D721Med (cell line): Measurements from ENCODE around the gene DDX54.

ENCODE experiments used
- DNase-seq: peaks from one replicate; pipeline ENCODE4 v3.0.0; 2011; ENCODE audit warnings: low spot score; ENCODE audit not compliant: insufficient read length
- FAIRE-seq: peaks from 2 replicates; lab custom pipeline; 2011; peaks lifted over from hg19 to GRCh38; lab: Jason Lieb, UNC
- CTCF ChIP-seq: IDR thresholded peaks from 2 replicates; pipeline ENCODE4 v1.5.1; 2012; ENCODE audit warnings: mild to moderate bottlenecking, control low read depth; ENCODE audit not compliant: insufficient read depth; ENCODE audit errors: missing control alignments

Gene DDX54

GRCh38 chr12:113224955-113225354 is 39.7 kb upstream of the DDX54 start:
- no peak for DNase-seq
- FAIRE-seq = no peak
- TF ChIP-seq CTCF = no peak

GRCh38 chr12:113222730-113223531 is 37.7 kb upstream of the DDX54 start:
- no peak for TF ChIP-seq CTCF
- no peak for FAIRE-seq
- DNase-seq = no peak

GRCh38 chr12:113221997-113222729 is 36.9 kb upstream of the DDX54 start:
- TF ChIP-seq CTCF = no peak
- no peak for DNase-seq
- no peak for FAIRE-seq

DNA sequence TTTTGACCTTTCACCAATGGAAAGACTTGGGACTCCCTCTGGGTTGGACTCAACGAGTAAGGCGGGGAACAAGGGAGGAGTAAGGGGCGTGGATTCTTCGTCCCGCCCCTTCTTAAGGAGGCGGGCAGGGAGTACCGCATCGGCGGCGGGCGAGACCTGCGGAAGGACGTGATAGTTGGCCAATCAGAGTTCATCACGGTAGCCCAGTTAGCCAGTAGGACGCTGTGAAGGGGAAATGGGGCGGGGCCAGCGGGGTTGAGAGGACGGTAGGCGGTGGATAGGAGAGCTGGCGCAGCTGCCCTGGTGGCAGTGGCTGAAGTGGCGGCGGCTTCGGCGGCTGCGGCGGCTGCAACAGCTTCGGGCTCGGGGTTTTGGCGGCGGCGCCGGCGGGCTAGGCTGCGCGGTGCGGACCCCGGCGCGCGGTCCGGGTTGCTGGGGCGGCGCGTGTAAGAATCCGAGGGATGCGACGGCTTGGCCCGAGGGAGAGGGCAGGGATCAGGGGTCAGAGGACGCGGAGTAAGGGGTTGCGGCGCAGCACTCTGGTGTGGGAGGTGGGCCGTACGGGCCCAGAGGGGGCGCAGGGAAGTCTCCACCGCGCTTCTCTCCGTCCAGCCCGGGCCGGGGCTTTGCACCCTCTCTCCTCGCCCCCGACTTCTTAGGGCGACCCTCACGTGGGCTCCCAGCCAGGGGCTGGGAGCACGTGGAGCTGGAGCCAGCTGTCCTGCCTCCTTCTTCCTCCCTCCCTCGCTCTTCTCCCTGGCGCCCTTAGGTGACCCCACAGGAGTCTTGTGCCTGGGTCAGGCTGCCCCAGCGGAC is 36.1 kb upstream of the DDX54 start, which contains the start of gene TPCN1:
Gene TPCN1 (plus strand): TSS at position 284 of the 816 bp plus-strand sequence. CDS start 5,389 bp downstream, outside the sequence.
- no peak for FAIRE-seq
- TF ChIP-seq CTCF = no peak
- DNase-seq = peak; percentile 84

DNA sequence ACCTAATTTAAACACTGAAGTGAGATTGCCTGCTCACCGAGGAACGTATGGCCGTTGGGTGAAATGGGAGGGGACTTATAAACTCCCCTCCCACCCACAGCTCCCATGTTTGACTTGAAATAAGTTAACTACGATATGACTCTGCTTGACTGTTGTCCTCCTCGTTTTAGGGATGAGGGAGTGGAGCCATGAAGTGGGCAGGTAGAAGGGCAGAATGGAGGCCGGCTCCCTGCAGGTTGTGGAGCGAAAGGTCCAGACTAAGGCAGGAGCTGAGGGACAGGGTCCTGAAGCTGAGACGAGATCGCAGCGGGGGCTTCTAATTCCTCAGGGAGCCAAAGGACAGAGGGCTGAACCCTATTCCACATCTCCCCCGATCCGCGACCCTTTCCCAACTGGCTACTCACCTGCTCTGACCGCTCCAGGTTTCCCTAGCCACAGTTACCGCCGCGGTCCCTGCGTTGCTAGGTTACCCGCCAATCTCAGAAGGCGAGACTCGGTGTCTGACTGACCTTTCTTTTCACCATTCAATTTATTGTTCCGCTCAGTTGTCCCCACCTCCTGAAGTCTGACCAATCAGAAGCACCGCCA is 35.4 kb upstream of the DDX54 start:
- FAIRE-seq (no peak), DNase-seq (no peak)
- TF ChIP-seq CTCF = no peak

GRCh38 chr12:113216027-113216426 is 30.7 kb upstream of the DDX54 start:
- FAIRE-seq (no peak), DNase-seq (no peak)
- TF ChIP-seq CTCF = no peak
